Measurements from ENCODE around the gene TTLL11. TPM values are rescaled to one million over a fixed set of nuclear protein-coding genes. Genes with fewer than 3 reads are reported as not detected.

TTLL11 gene
- total RNA-seq, 4 donors from 2014 or later = 15.1 to 42.6 (median 29.1) TPM

DNA sequence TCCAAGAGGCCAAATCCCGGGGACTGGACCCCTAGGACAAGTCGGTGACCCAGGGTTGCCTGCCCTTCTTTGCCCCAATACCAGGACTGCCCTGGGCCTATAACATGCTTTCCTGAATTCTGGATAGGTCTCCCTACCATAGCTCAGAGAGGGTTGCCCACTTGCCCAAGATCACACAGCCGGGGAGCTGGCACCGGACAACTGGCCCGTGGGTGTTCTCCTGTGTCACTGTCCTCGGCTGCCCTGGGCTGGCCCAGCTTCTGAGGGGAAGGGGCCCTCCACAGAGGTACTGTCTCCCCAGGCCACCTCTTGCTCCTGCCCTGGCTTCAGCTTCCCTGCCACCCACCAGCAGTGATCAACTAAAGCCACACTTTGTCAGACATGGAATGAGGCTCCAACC is 28.8 kb upstream of the TTLL11 start:
- no peak for ATAC-seq
- Histone ChIP-seq H3K9me3 (no peaks in the 10 kb centered on the region), H3K27ac (no peak overlapping the region), H3K4me1 (peaks cover 0 to 30% (median 15%) of the 10 kb centered on the region in 3 donors), H3K4me3 (no peak overlapping the region), H3K36me3 (no peaks in the 10 kb centered on the region), H3K27me3 (peaks cover 24% of the 10 kb centered on the region)
- WGBS, 2 donors (ENCODE audit: low coverage in 1 of 2) = no CpG with 5 or more reads among the region's 6 CpGs
- no peak for TF ChIP-seq POLR2AphosphoS5 (IDR thresholded peaks at IDR 0.05)
- TF ChIP-seq EP300 (IDR thresholded peaks at IDR 0.05) = no peak
- no peak for TF ChIP-seq POLR2A (IDR thresholded peaks at IDR 0.05)
- TF ChIP-seq, protein P1, sequence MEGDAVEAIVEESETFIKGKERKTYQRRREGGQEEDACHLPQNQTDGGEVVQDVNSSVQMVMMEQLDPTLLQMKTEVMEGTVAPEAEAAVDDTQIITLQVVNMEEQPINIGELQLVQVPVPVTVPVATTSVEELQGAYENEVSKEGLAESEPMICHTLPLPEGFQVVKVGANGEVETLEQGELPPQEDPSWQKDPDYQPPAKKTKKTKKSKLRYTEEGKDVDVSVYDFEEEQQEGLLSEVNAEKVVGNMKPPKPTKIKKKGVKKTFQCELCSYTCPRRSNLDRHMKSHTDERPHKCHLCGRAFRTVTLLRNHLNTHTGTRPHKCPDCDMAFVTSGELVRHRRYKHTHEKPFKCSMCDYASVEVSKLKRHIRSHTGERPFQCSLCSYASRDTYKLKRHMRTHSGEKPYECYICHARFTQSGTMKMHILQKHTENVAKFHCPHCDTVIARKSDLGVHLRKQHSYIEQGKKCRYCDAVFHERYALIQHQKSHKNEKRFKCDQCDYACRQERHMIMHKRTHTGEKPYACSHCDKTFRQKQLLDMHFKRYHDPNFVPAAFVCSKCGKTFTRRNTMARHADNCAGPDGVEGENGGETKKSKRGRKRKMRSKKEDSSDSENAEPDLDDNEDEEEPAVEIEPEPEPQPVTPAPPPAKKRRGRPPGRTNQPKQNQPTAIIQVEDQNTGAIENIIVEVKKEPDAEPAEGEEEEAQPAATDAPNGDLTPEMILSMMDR (IDR thresholded peaks at IDR 0.05) = no peak

- WGBS, 2 donors (ENCODE audit: low coverage in 1 of 2) = 100% methylated on average over 1 of the region's 10 CpGs; no CpG with 5 or more reads in 1 of the 2 donors
- no peaks in the 10 kb centered on the region for H3K36me3 ChIP-seq
- TF ChIP-seq POLR2AphosphoS5 (IDR thresholded peaks at IDR 0.05) = no peak
- TF ChIP-seq EP300 (IDR thresholded peaks at IDR 0.05) = no peak
- no peak for TF ChIP-seq POLR2A (IDR thresholded peaks at IDR 0.05)
- TF ChIP-seq, protein P1 (IDR thresholded peaks at IDR 0.05) = no peak
- no peaks in the 10 kb centered on the region for H3K9me3 ChIP-seq
- peaks cover 19% of the 10 kb centered on the region for H3K27me3 ChIP-seq
- H3K4me3 ChIP-seq = no peak overlapping the region
- ATAC-seq = no peak
- no peak overlapping the region for H3K27ac ChIP-seq
- peaks cover 0 to 24% (median 10%) of the 10 kb centered on the region in 3 donors for H3K4me1 ChIP-seq
Observed at GRCh38 chr9:122121391-122121790, 28.3 kb upstream of the TTLL11 start.

- WGBS, 2 donors (ENCODE audit: low coverage in 1 of 2) = 71 to 76% methylated on average over 5 to 6 of the region's 10 CpGs
Observed at GRCh38 chr9:122120316-122121071, 27.4 kb upstream of the TTLL11 start.

GRCh38 chr9:122119721-122120120 is 26.6 kb upstream of the TTLL11 start:
- ATAC-seq = no peak
- Histone ChIP-seq H3K4me1 (peaks cover 0 to 8% (median 0%) of the 10 kb centered on the region in 3 donors), H3K27me3 (peaks cover 4% of the 10 kb centered on the region), H3K4me3 (no peak overlapping the region), H3K9me3 (no peaks in the 10 kb centered on the region), H3K36me3 (no peaks in the 10 kb centered on the region), H3K27ac (no peak overlapping the region)
- 93 to 100% methylated on average over 1 to 4 of the region's 5 CpGs for WGBS, 2 donors (ENCODE audit: low coverage in 1 of 2)
- TF ChIP-seq POLR2A (IDR thresholded peaks at IDR 0.05) (no peak), EP300 (IDR thresholded peaks at IDR 0.05) (no peak), POLR2AphosphoS5 (IDR thresholded peaks at IDR 0.05) (no peak)
- TF ChIP-seq, protein P1 (IDR thresholded peaks at IDR 0.05) = no peak

More at GRCh38 chr9:122120316-122121071, 27.4 kb upstream of the TTLL11 start:
- H3K9me3 ChIP-seq = no peaks in the 10 kb centered on the region
- peaks cover 0 to 15% (median 2%) of the 10 kb centered on the region in 3 donors for H3K4me1 ChIP-seq
- no peak for ATAC-seq
- H3K27ac ChIP-seq = no peak overlapping the region
- no peaks in the 10 kb centered on the region for H3K36me3 ChIP-seq
- H3K4me3 ChIP-seq = no peak overlapping the region
- TF ChIP-seq, protein P1 (IDR thresholded peaks at IDR 0.05) = no peak
- TF ChIP-seq POLR2AphosphoS5 (IDR thresholded peaks at IDR 0.05) (no peak), EP300 (IDR thresholded peaks at IDR 0.05) (no peak), POLR2A (IDR thresholded peaks at IDR 0.05) (no peak)
- peaks cover 10% of the 10 kb centered on the region for H3K27me3 ChIP-seq

GRCh38 chr9:122119166-122119521 is 26.0 kb upstream of the TTLL11 start:
- 87% methylated on average over 6 to 10 of the region's 13 CpGs for WGBS, 2 donors (ENCODE audit: low coverage in 1 of 2)
- no peak for ATAC-seq
- TF ChIP-seq EP300 (IDR thresholded peaks at IDR 0.05) = no peak
- no peak for TF ChIP-seq POLR2A (IDR thresholded peaks at IDR 0.05)
- TF ChIP-seq, protein P1 (IDR thresholded peaks at IDR 0.05) = no peak
- TF ChIP-seq POLR2AphosphoS5 (IDR thresholded peaks at IDR 0.05) = no peak
- peaks cover 0 to 8% (median 0%) of the 10 kb centered on the region in 3 donors for H3K4me1 ChIP-seq
- H3K27ac ChIP-seq = no peak overlapping the region
- H3K4me3 ChIP-seq = no peak overlapping the region
- H3K27me3 ChIP-seq = no peaks in the 10 kb centered on the region
- H3K36me3 ChIP-seq = no peaks in the 10 kb centered on the region
- H3K9me3 ChIP-seq = no peaks in the 10 kb centered on the region

Data from gastroesophageal sphincter (tissue), 4 donors.